Measurements from ENCODE around the gene FXYD3.

The FXYD3 gene

GRCh38 chr19:35073516-35073915 is 42.1 kb upstream of the FXYD3 start:
- DNase-seq (ENCODE audit: low spot score) = no peak
- no peak for TF ChIP-seq CTCF (IDR thresholded peaks at IDR 0.05; ENCODE audit: extremely low read depth, missing control alignments)

GRCh38 chr19:35073941-35074340 is 41.7 kb upstream of the FXYD3 start:
- no peak for TF ChIP-seq CTCF (IDR thresholded peaks at IDR 0.05; ENCODE audit: extremely low read depth, missing control alignments)
- DNase-seq (ENCODE audit: low spot score) = no peak

GRCh38 chr19:35074426-35075201 is 41.0 kb upstream of the FXYD3 start:
- no peak for DNase-seq (ENCODE audit: low spot score)
- TF ChIP-seq CTCF (IDR thresholded peaks at IDR 0.05; ENCODE audit: extremely low read depth, missing control alignments) = no peak

GRCh38 chr19:35075202-35076025 is 40.2 kb upstream of the FXYD3 start:
- no peak for TF ChIP-seq CTCF (IDR thresholded peaks at IDR 0.05; ENCODE audit: extremely low read depth, missing control alignments)
- DNase-seq (ENCODE audit: low spot score) = no peak

- TF ChIP-seq CTCF (IDR thresholded peaks at IDR 0.05; ENCODE audit: extremely low read depth, missing control alignments) = no peak
- DNase-seq (ENCODE audit: low spot score) = no peak
These were observed 39.6 kb upstream of the FXYD3 start for GRCh38 chr19:35076026-35076370.

- no peak for DNase-seq (ENCODE audit: low spot score)
- TF ChIP-seq CTCF (IDR thresholded peaks at IDR 0.05; ENCODE audit: extremely low read depth, missing control alignments) = no peak
These were observed 39.0 kb upstream of the FXYD3 start for GRCh38 chr19:35076657-35077056.
